SK-N-SH treated with all-trans-retinoic acid at 6 μM for 48 hours (cell line): ENCODE data around the gene PWWP2A.

ENCODE experiments used
- ARNTL ChIP-seq: fragments of 450-650 bp; formaldehyde crosslinking; IDR thresholded peaks from 2 replicates; pipeline ENCODE4 v1.5.0; 2020; ENCODE audit warnings: low read depth, mild to moderate bottlenecking, moderate library complexity, borderline replicate concordance
- CSDC2 ChIP-seq: fragments of 250-450 bp; sonication (Bioruptor Pico); IDR thresholded peaks from 2 replicates; pipeline ENCODE4 v1.5.0; 2020; ENCODE audit warnings: mild to moderate bottlenecking, moderate library complexity
- GLIS3 ChIP-seq: fragments of 250-450 bp; sonication (Bioruptor Pico); IDR thresholded peaks from 2 replicates; pipeline ENCODE4 v1.5.0; 2020; ENCODE audit warnings: mild to moderate bottlenecking, moderate library complexity
- POU6F1 ChIP-seq: fragments of 250-450 bp; sonication (Bioruptor Pico); IDR thresholded peaks from 2 replicates; pipeline ENCODE4 v1.8.0; 2021; ENCODE audit warnings: low read depth, mild to moderate bottlenecking, moderate library complexity, borderline replicate concordance
- RARB ChIP-seq: fragments of 250-450 bp; sonication (Bioruptor Pico); IDR thresholded peaks from 2 replicates; pipeline ENCODE4 v1.8.0; 2021; ENCODE audit warnings: mild to moderate bottlenecking, moderate library complexity
- TCF4 ChIP-seq: fragments of 250-450 bp; sonication (Bioruptor Pico); IDR thresholded peaks from 2 replicates; pipeline ENCODE4 v1.8.0; 2021; ENCODE audit warnings: mild to moderate bottlenecking, moderate library complexity, borderline replicate concordance
- ZC3H10 ChIP-seq: fragments of 250-450 bp; sonication (Bioruptor Pico); IDR thresholded peaks from 2 replicates; pipeline ENCODE4 v1.5.1; 2021; ENCODE audit warnings: mild to moderate bottlenecking, moderate library complexity
- ZFP3 ChIP-seq: fragments of 250-450 bp; sonication (Bioruptor Pico); IDR thresholded peaks from 2 replicates; pipeline ENCODE4 v1.5.0; 2020; ENCODE audit warnings: mild to moderate bottlenecking, moderate library complexity
- ZFP30 ChIP-seq: fragments of 450-650 bp; formaldehyde crosslinking; IDR thresholded peaks from 2 replicates; pipeline ENCODE4 v1.5.0; 2022; ENCODE audit warnings: mild to moderate bottlenecking, moderate library complexity
- ZNF565 ChIP-seq: fragments of 450-650 bp; formaldehyde crosslinking; conservative IDR thresholded peaks from 2 replicates; pipeline ENCODE4 v1.5.0; 2020; ENCODE audit warnings: low read depth, mild to moderate bottlenecking, moderate library complexity
- ZNF70 ChIP-seq: fragments of 450-650 bp; formaldehyde crosslinking; IDR thresholded peaks from 2 replicates; pipeline ENCODE4 v1.5.0; 2020; ENCODE audit warnings: mild to moderate bottlenecking, moderate library complexity
- TF ChIP-seq, protein P1 (sequence below): fragments of 250-450 bp; sonication (Bioruptor Pico); IDR thresholded peaks from 2 replicates; pipeline ENCODE4 v1.5.1; 2020; ENCODE audit warnings: low read depth, mild to moderate bottlenecking, moderate library complexity
- TF ChIP-seq, protein P2 (sequence below): fragments of 250-450 bp; sonication (Bioruptor Pico); IDR thresholded peaks from 2 replicates; pipeline ENCODE4 v1.8.0; 2020; ENCODE audit warnings: mild to moderate bottlenecking, moderate library complexity, borderline replicate concordance

DNA sequence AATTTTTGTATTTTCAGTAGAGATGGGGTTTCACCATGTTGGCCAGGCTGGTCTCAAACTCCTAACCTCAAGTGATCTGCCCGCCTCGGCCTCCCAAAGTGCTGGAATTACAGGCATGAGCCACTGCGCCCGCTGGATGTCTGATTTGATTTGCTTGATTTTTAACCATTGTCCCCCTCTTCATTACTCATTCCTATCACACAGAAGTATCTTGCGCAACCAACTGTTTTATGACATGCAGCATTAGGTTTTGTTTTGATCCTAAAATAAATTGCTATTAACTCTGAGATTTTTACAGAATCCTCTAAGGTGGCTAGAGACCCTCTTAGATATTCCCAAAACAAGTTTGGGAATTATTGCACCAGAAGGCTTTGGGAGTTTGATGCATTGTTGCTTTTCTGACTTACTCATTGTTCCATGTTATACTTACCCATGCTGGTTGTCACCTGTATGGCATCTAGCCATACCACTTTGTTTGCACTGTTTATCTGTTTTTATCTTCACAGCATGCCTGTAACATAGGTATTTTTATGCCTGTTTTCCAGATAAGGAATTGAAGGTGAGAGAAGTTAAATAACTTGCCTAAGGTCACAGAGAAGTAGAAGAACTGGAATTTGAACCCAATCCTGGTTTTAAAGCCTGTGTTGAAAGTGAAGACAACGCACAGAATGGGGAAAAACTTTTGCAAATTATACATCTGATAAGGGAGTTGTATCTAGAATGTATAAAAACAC lies 35.9 kb upstream of the PWWP2A start:
- TF ChIP-seq ZNF565 (CRISPR knock-in tag) (no peak), ARNTL (no peak), POU6F1 (CRISPR knock-in tag) (no peak), ZFP3 (no peak), ZNF70 (CRISPR knock-in tag) (no peak), ZFP30 (CRISPR knock-in tag) (no peak), ZC3H10 (CRISPR knock-in tag) (no peak), GLIS3 (CRISPR knock-in tag) (no peak), TCF4 (no peak), RARB (CRISPR knock-in tag) (no peak), CSDC2 (no peak)
- TF ChIP-seq, protein P1, sequence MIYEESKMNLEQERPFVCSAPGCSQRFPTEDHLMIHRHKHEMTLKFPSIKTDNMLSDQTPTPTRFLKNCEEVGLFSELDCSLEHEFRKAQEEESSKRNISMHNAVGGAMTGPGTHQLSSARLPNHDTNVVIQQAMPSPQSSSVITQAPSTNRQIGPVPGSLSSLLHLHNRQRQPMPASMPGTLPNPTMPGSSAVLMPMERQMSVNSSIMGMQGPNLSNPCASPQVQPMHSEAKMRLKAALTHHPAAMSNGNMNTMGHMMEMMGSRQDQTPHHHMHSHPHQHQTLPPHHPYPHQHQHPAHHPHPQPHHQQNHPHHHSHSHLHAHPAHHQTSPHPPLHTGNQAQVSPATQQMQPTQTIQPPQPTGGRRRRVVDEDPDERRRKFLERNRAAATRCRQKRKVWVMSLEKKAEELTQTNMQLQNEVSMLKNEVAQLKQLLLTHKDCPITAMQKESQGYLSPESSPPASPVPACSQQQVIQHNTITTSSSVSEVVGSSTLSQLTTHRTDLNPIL (CRISPR knock-in tag): no peak
- TF ChIP-seq, protein P2, sequence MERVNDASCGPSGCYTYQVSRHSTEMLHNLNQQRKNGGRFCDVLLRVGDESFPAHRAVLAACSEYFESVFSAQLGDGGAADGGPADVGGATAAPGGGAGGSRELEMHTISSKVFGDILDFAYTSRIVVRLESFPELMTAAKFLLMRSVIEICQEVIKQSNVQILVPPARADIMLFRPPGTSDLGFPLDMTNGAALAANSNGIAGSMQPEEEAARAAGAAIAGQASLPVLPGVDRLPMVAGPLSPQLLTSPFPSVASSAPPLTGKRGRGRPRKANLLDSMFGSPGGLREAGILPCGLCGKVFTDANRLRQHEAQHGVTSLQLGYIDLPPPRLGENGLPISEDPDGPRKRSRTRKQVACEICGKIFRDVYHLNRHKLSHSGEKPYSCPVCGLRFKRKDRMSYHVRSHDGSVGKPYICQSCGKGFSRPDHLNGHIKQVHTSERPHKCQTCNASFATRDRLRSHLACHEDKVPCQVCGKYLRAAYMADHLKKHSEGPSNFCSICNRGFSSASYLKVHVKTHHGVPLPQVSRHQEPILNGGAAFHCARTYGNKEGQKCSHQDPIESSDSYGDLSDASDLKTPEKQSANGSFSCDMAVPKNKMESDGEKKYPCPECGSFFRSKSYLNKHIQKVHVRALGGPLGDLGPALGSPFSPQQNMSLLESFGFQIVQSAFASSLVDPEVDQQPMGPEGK (CRISPR knock-in tag): no peak
